LNCaP clone FGC (cell line): ENCODE results near the gene NRXN2.

Source experiments
- DNase-seq: peaks from one replicate; pipeline ENCODE4 v3.0.0-alpha.2; 2011; ENCODE audit warnings: low read depth
- H3K4me3 ChIP-seq: 2 replicates; pipeline ENCODE4 v1.5.1; 2011; ENCODE audit warnings: mild to moderate bottlenecking, low read depth, low read length, control low read depth
- TF ChIP-seq, protein P1 (sequence below): IDR thresholded peaks from 2 replicates; pipeline ENCODE4 v1.5.1; 2012; ENCODE audit warnings: mild to moderate bottlenecking; ENCODE audit not compliant: control insufficient read depth, insufficient read depth; ENCODE audit errors: extremely low read depth

NRXN2 gene

DNA sequence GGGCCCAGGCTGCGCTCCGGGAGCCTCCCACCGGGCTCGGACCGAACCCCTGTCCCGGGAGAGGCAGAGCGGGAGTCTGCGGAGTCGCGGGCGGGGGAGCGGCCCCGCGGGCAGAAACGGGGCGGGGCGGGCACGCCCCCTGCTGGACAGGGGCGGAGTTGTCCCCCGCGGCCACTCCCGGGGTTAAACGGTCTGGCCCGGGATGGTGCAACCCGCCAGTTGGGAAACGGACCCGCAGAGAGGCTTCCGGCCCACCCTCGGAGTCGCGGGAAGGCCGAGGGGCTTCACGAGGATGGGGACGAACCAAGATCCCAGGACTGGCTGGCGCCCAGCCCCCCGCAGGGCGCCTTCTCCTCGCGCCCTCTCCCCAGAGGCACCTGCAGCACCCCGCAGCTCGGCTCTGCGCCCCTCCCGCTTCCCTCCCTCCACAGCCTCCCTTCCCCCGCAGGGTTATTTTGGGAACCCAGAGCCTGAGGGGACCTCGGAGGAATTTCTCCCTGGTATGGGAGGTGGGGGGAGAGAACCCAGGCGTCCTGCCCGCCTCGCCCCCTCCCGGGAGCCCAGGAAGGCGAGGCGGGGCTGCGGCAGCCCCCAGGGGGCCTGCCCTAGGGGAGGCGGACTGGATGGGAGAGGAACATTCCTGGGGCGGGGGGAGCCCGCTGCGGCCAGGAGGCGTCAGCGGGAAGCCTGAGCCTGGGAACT is 20.0 kb upstream of the NRXN2 start:
- H3K4me3 ChIP-seq = peak overlapping the region; percentile 11; the same call in 1 of the 2 replicates
- no peak for DNase-seq

DNA sequence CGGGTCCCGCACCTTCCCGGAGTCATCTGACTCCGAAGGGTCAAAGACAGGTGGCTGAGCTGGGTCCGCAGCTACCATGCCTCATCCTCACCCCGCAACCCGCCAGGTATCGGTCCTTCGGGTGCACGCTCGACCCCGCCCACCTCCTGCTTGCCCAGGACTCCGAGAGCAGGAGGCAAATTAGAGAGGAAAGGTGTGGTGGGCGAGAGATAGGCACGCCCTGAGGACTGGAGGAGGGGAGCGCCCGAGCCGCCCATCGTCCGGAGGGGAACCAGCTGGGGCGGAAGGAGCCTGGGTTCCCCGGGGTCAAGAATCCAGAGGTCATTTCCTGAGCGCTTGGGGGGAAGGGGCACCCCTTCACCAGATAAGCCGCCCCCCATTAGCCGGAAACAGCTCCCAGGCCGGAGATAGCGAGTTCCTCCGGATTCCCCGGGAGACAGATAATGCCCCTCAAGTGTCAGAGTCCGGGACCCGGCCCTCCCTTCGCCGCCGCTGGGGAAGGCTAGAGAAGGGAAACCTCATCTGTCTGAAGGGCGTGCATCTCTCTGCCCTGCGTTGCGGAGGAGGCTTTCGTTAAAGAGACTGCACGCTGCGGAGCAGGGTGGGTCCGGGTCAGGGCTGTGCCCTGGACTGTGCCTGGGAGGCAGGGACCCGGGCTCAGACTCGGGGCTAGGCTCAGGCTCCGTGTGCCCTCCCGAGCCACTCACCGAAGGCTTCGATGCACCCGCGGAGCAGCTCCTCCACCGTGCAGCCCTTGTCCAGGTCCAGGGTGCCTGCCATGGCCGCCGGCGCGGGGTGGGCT is 19.3 kb upstream of the NRXN2 start:
- H3K4me3 ChIP-seq = peak overlapping the region; percentile 11; the same call in 1 of the 2 replicates
- no peak for DNase-seq
- TF ChIP-seq, protein P1, sequence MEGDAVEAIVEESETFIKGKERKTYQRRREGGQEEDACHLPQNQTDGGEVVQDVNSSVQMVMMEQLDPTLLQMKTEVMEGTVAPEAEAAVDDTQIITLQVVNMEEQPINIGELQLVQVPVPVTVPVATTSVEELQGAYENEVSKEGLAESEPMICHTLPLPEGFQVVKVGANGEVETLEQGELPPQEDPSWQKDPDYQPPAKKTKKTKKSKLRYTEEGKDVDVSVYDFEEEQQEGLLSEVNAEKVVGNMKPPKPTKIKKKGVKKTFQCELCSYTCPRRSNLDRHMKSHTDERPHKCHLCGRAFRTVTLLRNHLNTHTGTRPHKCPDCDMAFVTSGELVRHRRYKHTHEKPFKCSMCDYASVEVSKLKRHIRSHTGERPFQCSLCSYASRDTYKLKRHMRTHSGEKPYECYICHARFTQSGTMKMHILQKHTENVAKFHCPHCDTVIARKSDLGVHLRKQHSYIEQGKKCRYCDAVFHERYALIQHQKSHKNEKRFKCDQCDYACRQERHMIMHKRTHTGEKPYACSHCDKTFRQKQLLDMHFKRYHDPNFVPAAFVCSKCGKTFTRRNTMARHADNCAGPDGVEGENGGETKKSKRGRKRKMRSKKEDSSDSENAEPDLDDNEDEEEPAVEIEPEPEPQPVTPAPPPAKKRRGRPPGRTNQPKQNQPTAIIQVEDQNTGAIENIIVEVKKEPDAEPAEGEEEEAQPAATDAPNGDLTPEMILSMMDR = no peak

More for the DNA sequence above, 20.0 kb upstream of the NRXN2 start:
- TF ChIP-seq, protein P1 = peak; percentile 90

DNA sequence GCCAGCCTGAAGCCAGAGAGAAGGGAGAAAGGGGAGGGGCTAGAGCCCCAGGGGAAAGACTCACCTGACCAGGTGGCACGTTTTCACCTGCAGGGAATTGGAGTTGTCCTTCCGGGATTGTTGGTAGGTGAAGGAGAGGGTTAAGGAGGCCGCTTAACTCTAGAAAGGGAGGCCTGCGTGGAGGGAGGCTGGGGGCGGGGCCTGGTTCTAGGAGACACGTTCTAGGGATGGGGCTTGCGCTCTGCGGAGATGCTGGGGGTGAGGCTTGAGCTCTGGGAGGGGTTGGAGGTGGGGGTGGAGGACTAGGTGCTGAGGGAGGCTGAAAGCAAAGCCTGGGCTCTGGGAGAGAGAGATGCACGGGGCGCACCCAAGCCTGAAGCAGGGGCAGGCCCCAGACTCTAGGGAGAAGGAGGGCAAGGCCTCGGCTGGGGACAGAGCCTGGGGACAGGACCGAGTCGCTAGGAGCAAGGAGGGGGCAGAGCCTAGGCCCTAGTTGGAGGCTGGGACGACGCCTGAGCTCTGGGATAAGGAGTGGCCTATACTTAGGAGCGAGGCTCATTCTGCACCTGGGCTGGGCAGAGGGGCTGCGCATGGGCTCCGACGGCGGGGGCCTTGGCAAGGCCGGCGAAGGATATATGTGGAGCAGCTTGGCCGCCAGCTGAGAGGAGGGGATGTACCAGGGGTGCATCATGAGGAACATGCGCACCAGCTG is 18.5 kb upstream of the NRXN2 start:
- DNase-seq = no peak
- TF ChIP-seq, protein P1 = no peak
- no peak overlapping the region for H3K4me3 ChIP-seq

DNA sequence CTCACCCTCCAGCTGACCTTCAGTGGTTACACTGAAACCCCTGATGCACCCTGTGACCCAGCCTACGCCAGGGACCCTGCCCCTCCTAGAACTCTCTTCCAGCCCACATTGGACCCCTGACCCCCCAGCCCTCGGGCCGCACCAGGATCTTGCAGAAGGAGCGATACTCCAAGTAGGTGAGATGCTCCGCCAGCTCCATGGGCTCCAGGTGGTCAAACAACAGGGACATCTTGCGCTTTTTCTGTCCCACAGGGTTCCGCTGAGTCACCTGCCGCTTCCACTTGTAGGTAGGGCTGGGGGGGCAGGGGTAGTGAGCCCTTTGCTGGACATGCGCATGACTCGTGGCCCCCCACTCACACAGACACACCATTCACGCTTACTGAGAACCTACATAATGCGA is 16.9 kb upstream of the NRXN2 start:
- TF ChIP-seq, protein P1 = no peak

DNA sequence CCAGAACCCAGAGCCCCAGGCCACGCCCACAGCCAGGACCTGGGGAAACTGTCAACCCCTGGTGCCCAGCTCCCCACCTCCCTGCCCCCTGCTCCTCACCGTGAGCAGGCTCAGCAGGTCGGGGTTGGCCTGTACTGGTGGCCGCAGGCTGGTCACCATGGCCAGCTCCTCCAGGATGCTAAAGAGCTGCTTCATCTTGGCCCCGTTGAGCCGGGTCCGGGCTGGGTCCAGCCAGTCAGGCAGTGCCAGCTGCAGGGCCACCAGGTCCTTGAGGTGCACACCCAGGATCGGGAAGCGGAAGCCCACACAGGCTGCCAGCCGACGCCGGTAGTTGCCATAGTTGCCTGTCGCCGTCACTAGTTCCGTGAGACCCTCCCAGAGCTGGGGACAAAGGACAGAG is 13.7 kb upstream of the NRXN2 start:
- no peak overlapping the region for H3K4me3 ChIP-seq
- TF ChIP-seq, protein P1 = no peak
- no peak for DNase-seq

More for the DNA sequence above, 16.9 kb upstream of the NRXN2 start:
- no peak overlapping the region for H3K4me3 ChIP-seq
- DNase-seq = no peak

DNA sequence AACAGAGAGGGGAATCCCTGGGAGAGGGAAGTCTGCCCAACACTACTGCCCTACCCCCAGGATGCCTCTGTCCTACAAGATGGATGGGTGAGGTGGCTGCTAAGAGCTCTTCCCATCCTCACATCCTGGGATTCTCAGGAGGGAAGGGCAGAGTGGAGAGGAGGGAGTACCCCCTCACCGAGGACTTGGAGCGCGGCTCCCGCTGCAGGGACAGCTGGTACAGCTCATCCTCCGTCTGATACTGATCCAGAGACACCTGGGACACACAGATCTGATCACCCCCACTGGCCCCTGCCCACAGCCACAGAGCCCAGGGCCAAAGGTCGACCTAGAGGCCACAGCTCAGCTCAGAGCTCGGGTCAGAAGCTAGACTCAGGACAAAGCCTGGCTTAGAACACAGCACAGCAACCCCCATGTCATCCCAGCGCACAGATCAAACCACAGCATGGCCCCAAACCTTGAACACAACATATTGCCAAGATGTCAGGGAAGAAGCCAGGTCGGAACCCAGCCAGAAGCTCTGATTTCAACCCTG is 12.8 kb upstream of the NRXN2 start:
- H3K4me3 ChIP-seq = no peak overlapping the region
- DNase-seq = no peak
- TF ChIP-seq, protein P1 = no peak
